ENCODE data around the gene PIGZ. TPM values are rescaled to one million over a fixed set of nuclear protein-coding genes. Genes with fewer than 3 reads are reported as not detected.

The PIGZ gene, protein sequence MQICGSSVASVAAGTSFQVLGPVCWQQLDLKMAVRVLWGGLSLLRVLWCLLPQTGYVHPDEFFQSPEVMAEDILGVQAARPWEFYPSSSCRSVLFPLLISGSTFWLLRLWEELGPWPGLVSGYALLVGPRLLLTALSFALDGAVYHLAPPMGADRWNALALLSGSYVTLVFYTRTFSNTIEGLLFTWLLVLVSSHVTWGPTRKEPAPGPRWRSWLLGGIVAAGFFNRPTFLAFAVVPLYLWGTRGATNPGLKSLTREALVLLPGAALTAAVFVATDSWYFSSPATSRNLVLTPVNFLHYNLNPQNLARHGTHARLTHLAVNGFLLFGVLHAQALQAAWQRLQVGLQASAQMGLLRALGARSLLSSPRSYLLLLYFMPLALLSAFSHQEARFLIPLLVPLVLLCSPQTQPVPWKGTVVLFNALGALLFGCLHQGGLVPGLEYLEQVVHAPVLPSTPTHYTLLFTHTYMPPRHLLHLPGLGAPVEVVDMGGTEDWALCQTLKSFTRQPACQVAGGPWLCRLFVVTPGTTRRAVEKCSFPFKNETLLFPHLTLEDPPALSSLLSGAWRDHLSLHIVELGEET
- 1.1 to 1.9 TPM (median 1.5 TPM) in 5 replicates for total RNA-seq (2022; extraction: Qiagen RNA extraction)

DNA sequence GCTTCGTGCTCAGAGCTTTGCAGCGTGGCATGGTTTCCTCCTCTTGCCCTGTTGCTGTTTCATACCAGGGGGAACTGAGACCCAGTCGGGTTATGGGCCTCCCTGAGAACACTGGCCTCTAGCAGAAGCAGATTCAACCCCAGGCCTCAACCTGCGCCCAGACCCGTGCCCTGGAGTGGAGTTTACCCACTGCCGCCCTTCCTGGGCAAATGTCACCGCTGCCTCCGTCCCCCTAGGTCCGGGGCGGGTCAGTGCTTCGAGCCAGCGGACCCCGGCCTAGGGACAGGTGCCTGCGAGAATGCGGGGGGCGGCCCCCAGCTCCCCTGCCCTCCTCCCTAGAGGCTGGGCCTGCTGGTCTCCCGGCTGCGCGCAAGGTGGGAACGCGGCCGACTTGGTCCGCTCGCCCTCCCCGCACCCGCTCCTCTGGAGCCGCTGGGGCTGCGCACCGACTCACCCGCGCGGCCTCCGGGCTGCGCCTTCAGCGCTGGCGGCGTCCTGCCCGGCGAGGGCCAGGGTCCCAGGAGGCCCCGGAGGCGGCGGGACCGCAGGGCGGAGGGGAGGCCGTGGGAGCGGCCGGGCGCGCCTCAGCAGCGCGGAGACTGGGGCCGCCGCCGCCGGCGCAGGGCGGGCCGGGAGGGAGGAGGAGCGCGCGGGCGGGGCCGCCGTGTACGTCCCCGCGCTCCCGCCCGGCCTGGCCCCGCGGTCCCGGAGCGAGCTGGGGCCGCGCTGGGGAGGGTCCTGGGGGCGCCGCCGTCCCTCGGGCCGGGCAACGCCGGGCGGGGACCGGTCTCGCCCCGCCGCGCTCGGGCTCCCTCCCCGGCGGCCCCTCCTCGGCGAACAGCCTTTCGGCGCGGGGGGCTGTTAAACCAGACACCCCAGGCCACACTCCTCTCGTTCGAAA is at the start of gene PIGZ:
Gene PIGZ, minus strand, starts transcription at position 601 of the 901 bp plus-strand sequence. CDS start 16,802 bp downstream, outside the sequence.

DNA sequence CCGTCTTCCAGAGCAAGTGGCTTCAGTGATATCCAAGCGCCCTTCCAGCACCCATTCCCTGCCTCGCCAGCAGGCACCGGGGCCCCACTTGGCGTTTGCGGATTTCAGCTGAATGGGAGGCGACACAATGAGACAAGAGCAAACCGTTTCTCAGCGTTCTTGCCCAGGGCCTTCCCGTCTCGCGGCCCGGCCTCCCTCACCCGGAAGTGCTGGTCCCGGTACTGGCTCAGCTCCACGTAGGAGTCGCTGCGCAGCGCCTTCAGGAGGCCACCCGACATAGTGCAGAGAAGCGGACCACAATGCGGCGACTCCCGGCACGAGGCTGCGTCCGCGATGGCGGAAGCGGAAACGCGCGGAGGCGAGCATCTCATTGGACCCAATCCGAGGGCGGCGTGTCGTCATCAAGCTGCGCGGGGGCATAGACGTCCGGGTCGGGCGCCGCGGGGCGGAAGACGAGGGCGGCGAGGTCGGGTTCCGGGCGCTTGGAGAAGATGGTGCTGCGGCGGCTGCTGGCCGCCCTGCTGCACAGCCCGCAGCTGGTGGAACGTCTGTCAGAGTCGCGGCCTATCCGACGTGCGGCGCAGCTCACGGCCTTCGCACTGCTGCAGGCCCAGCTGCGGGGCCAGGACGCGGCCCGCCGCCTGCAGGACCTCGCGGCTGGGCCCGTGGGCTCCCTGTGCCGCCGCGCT is 26.3 kb downstream of the PIGZ start, which contains the start of gene NCBP2:
Gene NCBP2, minus strand, starts transcription at position 303 of the 689 bp plus-strand sequence. Its CDS starts 25 bp downstream, at position 278.

Other genes with a start within 250 kb of the PIGZ start
- 34.2 to 58.9 TPM (median 41.2 TPM) in 5 replicates for gene PAK2, start 229.0 kb downstream of the PIGZ start, total RNA-seq (2022; extraction: Qiagen RNA extraction)
- gene SENP5, start 100.9 kb downstream of the PIGZ start, total RNA-seq (2022; extraction: Qiagen RNA extraction), result 5.7 to 6.9 TPM (median 6.2 TPM) in 5 replicates
- 38.8 to 53.1 TPM (median 43.0 TPM) in 5 replicates for gene NCBP2, start 26.3 kb downstream of the PIGZ start, total RNA-seq (2022; extraction: Qiagen RNA extraction)
- gene MELTF, start 61.0 kb upstream of the PIGZ start, total RNA-seq (2022; extraction: Qiagen RNA extraction), result 50.2 to 63.0 TPM (median 56.4 TPM) in 5 replicates